Stimulated activated CD4-positive, alpha-beta T cell treated with anti-CD3 and anti-CD28 coated beads, Interleukin-1b, Interleukin-23, amount 100 ng/mL, for 24 hours (primary cell): ENCODE results near the gene GMPPB.
"Not testable (repeated sequence)": the region's sequence is repeated elsewhere in the genome, so short reads cannot be mapped to it uniquely, and the experiment has no call there.

Source experiments
- DNase-seq, 4 experiments: peaks; one replicate each; pipeline ENCODE4 v3.0.0-alpha.2; 2020; ENCODE audit warnings: low read depth in 4 of 4, low spot score in 1 of 4

GMPPB gene

DNA sequence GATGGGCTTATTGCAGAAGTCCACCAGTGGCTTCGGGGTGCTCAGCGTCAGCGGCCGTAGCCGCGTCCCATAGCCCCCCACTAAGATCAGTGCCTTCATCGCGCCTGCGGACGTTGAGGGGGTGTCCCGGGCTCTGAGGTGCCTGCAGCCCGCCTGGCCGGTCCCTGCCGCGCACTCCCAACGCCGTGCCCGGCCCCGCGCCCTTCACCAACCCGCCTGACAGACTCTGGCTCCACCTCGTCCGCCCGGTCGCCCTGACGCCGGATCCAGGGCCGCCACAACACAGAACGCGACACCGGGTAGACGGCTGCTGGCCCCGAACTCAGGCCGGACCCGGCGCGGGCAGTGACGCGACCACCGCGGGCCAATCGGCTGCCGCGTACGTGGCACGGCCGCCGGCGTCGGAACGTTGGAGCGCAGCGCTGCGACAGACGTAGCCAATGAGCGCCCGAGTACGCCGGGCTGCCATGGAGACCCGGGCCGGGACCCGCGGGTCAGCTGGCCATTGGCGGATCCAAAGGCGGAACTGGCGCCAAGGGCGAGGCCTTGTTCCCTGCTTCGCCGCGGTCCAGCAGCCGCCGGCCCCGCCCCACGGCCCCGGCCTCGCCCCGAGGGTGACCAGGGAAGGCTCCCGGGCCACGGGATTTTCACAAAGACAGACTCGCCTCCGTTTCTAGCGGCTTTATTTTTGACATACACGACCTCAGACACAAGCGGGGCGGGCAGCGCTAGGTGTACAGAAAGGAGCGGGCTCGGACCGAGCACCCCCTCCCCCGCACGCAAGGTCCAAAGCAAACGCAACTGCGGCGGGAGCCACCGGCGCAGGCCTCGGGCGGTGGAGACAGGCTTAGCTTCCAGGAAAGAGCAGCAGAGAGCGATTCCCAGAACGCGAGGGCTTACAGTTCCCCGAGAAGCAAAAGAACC is at the start of gene GMPPB:
Gene GMPPB (minus strand): TSS at position 324 of the 924 bp plus-strand sequence. CDS start 225 bp downstream, at position 99.
- peak; percentile 77 to 94 (median 86) for DNase-seq

DNA sequence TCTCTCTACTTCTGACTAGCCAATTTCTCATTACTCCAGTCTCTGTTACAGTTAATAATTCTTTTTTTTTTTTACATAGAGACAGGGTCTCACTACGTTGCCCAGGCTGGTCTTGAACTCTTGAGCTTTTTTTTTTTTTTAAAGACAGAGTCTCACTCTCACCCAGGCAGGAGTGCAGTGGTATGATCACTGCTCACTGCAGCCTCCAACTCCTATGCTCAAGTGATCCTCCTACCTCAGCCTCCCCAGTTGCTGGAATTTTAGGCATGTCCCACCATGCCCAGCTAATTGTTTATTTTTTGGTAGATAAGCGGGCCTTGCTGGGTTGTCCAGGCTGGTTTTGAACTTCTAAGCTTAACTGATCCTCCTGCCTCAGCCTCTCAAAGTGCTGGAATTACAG is 49.0 kb upstream of the GMPPB start:
- DNase-seq: no peak

DNA sequence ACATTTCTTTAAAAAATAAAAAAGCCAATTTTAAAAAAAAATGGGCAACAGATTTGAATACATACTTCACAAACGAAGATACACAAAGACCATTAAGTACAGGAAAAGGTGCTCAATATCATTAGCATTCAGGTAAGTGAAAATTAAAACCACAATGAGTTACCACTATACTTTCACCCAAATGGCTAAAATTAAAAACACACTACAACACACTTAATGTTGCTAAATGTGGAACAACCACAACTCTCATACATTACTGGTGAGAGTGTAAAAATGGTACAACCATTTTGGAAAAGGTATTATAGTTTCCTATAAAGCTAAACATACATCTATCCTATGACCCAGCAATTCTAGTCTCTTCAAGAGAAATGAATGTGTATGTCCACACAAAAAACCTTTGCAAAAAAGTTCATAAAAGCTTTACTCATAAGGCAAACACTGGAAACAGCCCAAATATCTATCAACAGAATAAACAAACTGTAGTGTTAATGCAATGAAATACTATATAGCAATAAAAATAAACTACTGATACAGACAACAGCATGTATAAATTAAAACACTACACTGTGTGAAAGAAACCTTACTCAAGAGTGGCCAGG is 47.7 kb upstream of the GMPPB start:
- DNase-seq: no peak

DNA sequence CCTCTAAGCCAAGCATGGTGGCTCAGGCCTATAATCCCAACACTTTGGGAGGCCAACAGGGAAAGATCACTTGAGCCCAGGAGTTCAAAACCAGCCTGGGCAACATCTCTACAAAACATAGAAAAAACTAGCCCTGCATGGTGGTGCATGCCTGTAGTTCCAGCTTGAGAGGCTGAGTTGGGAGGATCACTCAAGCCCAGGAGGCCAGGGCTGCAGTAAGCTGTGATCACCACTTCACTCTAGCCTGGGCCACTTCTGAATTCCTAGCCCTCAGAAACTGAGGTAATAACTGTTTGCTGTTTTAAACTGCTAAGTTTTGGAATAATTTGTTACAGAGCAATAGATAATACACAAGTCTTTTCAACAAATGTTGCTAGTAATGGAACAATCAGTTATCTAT is 46.2 kb upstream of the GMPPB start:
- DNase-seq: no peak

DNA sequence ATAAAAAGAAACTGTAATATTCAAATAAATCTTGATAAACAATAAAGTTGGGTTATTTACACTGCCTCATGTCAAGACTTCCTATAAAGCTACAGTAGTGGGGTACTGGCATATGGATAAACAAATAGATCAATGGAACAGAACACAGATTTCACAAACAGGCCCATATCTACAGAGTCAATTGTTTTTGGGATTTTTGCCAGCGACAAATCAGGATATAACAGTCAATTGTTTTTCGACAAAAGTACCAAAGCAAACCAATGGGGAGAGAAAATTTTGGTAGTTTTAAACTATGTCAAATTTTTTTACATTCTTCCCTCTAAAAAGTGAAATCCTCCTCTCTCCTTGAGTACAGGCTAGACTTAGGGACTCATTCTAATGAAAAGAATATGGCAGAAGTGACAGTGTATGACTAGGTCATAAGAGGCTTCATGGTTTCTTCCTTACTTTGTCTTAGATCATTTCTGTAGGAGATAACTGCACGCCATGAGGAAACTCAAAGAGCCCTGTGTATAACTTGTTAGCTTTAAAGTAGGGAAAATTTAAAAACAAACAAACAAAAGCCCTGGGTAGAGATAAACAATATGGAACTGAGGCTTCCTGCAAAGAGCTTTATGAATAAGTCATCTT is 45.6 kb upstream of the GMPPB start:
- no peak for DNase-seq

DNA sequence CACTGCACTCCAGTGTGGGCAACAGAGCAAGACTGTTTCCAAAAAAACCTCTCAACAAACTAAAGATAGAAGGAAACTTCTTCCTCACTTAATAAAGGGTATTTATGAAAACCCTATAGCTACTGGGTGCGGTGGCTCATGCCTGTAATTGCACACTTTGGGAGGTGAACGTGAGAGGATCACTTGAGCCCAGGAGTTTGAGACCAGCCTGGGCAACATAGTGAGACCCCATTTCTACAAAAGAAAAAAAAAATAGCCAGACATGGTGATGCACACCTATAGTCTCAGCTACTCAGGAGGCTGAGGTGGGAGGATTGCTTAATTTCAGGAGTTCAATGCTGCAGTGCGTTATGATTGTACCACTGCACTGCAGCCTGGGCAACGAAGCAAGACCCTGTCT is 40.2 kb upstream of the GMPPB start:
- no peak for DNase-seq

DNA sequence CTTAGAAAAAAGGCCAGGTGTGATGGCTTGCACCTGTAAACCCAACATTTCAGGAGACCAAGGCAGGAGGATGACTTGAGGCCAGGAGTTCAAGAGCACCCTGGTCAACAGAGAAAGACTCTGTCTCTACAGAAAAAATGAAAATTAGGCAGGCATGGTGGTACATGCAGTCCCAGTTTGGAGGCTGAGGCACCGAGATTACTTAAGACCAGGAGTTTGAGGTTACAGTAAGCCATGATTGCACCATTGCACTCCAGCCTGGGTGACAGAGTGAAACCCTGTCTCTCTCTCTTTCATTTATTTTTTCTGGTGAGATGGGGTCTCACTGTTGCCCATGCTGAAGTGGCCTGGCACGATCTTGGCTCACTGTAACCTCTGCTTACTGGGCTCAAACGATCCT is 37.9 kb upstream of the GMPPB start:
- DNase-seq: no peak

DNA sequence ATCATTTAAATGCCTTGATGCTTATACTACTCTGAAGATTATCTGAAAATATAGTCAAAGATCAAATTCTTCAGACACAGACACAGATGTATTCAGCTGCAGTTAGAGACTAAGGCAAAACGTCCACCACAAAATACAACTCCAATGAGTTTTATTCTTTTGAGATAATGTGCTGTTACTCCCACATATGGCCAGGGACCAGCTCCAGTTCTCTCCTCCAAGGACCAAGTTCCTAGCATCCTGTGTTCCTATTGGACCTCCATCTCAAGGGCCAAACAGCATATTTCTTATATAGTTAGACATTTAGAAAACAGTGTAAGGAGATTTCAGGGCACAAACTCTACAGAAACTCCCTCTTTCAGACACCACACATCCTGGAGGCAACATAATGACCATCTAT is 35.5 kb upstream of the GMPPB start:
- DNase-seq: no peak

DNA sequence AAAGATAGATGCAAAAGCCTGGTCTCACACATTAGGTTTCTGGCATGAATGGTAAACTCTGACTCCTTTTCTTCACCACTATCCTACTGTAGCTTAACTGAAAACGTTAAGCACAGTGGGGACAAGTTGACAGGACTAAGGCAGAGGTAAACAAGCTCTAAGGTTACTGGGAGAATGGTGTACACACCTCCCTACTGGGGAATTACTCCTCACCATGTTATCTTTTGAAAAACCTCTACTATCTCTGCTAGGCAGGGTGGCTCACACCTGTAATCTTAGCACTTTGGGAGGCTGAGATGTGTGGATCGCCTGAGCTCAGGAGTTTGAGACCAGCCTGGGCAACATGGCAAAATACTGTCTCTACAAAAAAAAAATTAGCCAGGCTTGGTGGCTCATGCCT is 33.4 kb upstream of the GMPPB start:
- DNase-seq: no peak

DNA sequence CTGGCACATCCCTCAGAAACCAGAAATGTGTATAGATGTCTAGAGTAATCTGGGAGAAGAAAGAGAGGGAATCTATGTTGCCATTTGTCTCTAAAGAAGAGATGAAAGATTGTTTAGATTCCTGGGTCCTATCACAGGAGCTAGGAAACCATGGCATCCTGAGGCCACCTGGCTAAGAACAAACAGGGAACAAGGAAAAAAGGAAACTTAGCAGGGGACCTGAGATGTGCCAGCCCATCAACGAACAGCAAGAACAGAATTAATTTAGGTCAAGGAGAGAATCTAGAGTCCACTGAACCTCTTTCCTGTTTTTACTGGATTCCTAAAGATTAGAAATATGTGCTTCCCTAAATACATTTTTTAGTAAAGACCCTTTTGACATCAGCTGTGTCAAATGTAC is 32.3 kb upstream of the GMPPB start:
- DNase-seq: no peak

DNA sequence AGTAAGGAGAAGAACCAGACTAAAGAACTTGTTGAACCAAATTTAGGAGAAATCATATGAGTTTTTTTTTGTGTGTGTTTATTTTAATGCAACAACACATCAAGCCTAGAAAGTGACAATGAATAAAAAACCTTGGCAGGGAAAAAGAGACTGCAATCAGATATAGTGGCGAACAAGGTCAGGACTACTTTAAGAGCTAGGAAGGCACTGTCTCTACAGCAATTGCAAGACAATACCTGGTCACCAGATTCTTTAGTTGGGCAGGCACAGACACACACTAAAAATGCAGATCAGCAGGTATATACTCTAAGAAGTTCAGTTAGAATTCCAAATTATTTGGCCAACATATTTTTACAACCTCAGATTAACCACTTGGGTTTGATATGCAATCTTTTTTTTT is 30.8 kb upstream of the GMPPB start:
- DNase-seq: no peak

DNA sequence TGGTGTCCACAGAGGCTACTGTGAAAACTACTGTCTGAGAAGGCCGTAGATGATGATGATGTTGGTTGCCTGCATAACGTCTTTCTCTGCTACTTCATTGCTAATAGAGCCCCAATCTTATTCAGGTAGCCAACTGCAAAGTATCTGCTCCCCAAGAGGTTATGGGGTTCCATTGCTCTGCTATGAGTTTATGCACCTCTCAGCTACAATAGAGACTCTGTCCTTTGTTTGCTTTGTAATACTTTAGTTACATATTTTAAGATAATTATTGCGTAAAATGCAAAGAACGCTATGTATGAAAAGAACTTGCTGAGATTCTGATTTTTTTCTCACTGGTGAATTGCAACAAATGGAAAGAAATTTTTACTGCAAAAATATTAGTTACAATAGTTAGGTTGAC is 27.8 kb upstream of the GMPPB start:
- DNase-seq: no peak

DNA sequence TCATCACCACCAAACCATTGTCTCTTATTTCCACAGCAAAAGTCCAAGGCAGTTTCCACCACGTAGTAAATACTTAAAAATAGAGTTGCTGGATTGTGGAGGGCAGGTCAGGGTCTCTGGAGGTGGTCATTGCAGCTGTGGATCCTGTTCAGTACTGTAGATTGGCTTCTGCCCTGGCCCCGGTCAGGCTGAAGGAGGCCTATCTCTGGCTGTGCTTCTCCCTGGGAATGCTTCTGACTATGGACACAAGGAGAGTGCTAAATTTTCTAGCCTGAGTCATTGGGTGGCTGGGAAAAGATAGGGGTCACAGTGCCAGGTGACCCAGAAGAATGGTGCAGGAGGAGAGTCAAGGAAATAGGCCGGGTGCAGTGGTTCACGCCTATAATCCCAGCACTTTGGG is 26.3 kb upstream of the GMPPB start:
- DNase-seq: no peak

DNA sequence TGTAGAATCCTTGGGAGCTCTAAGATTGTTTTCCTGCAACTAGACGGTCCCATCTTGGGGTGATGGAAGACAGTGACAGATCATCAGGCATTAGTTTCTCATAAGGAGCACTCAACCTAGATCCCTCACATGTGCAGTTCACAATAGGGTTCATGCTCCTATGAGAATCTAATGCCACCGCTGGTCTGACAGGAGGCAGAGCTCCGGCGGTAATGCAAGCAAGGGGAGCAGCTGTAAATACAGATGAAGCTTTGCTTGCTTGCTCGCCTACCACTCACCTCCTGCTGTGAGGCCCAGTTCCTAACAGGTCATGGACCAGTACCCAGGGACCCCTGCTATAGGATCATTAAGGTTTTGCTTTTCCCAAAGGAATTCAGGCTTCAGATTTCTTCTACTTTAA is 25.1 kb upstream of the GMPPB start:
- not testable (repeated sequence) for DNase-seq

DNA sequence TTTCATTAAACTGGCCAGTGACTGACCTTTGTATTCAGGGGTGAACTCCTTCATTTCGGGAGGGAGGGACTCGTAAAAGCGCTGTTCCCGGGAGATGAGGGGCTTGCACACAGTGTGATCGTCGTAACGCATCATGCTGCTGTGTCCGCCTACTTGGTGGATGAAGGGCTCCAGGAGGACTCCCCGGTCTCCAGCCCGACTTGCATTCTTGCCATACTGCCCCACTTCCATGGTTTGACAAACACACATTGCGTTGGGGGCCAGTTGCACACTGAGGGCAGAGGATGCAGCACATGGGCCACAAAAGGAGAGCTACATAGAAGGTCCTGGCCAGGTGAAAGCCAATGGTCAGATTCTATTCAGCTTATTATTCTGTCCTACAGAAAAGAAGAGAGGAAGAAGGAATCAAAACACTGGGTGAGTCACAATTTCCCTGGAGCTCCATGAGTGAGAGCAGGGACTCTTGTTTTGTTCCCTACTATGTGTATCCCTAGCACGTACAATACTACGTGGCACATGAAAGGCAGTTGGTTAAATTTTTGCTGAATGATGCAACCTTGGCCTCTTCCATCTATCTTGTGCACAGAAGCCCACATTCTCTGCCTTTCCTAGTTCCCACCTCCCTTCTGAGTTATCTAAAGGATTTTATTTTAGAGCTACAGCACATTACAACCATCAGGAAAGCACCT is 24.2 kb upstream of the GMPPB start:
- no peak for DNase-seq

DNA sequence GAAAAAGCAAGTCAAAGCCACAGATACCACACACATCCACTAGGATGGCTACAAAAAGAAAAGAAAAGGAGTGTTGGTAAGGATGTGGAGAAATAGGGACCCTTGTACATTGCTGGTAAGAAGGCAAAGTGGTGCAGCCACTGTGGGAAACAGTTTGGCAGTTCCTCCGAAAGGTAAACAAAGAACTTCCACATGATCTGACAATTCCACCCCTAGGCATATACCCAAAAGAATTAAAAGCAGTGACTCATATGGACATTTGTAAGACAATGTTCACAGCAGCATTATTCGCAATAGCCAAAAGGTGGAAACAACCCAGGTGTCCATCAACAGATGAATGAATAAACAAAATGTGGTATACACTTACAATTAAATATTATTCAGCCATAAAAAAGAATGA is 22.2 kb upstream of the GMPPB start:
- no peak for DNase-seq

DNA sequence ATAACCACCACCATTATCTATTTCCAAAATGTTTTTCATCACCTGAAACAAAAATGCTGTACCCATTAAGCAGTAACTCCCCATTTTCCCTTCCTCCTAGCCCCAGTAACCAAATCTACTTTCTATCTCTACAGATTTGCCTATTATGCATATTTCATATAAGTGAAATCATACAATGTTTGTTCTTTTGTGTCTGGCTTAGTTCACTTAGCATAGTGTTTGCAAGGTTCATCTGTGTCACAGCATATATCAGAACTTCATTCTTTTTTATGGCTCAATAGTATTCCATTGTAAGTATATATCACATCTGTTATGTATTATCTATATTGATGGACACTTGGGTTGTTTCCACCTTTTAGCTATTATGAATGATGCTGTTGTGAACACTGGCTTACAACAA is 16.7 kb upstream of the GMPPB start:
- DNase-seq: no peak

DNA sequence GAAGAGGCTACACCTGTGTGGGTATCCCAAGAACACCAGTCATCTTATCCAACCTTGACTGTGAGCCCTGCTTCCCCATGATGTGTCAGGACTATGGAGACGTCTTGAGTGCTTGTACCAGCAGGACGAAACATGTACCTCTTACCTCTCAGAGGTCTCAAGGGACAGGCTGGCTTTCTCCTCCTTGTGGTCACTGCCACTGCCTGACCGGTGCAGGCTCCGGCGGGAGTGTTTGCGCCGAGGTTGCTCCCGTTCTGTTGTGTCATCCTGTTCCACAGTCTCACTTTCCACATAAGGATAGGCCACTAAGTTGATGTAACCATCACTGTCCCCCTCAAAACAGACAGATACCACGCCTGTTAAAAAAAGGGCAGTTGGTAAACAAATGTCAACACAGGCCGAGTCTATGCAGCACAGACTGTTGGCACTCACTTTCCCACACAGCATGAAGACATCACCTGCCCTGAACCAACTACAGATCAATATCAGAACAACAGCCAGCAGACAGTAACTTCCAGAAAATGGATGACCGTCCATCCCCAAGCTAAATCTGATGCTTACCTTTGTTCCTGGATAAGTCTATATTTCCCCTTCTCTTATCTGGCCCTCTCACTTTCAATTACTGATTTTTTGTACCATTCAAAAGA is 14.4 kb upstream of the GMPPB start:
- DNase-seq: no peak

DNA sequence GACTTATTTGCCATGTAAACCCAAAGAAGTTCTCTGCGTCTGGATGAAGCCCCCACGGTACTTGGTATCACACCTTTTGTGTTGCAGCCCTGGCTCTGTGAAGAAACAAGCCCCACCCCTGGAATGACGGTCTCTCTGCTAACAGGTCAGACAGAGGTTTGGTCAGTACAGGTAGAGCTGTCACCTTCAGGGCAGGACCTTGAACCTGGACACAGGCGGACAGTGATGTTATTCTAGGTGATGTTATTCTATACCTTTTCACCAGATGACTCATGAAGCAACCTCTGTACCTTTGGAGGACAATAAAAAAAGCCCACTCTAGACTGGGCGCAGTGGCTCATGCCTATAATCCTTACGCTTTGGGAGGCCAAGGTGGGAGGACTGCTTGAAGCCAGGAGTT is 11.0 kb upstream of the GMPPB start:
- DNase-seq: no peak

DNA sequence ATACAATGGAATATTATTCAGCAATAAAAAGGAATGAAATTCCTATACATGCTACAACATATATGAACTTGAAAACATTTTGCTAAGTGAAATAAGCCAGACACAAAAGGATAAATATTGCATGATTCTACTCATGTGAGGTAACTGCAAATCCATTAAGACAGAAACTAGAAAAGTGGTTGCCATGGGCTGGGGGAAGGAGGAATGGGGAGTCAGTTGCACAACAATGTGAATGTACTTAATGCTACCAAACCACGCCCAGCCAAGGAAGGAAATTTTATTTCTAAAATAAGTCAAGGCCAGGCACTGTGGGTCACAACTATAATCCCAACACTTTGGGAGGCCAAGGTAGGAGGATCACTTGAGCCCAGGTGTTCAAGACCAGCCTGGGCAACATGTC is 9.8 kb upstream of the GMPPB start:
- DNase-seq: no peak

DNA sequence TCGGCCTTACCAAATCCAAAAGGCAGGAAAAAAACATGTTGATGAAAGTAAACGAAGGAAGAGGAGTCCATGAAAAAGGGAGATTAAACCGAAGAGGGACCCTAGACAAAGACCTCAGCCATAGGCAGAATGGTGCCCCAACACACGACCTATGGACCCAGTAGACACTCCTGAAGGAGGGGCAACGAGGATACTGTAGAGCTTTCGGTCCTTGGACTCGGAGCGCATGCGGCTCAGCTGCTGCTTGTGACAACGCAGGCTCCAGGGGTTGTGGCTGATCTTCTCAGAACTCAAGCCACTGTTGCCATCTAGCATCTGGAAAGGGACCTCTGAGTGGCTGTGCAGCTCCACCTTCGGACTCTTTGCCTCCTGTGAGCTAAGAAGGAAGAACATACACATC is 8.8 kb upstream of the GMPPB start:
- DNase-seq: no peak
